Stimulated activated CD8-positive, alpha-beta memory T cell treated with anti-CD3 and anti-CD28 coated beads, Interleukin-7, amount 100 ng/mL, for 4 hours (primary cell): Measurements from ENCODE around the gene LTC4S.
A peak's percentile ranks its signal among the peaks of the same experiment; 100 is the strongest.
"Not testable (repeated sequence)": the region's sequence is repeated elsewhere in the genome, so short reads cannot be mapped to it uniquely, and the experiment has no call there.

ENCODE experiments used
- DNase-seq, 2 donors: peaks; one replicate each; pipeline ENCODE4 v3.0.0-alpha.2; 2020; ENCODE audit warnings: low read depth in 2 of 2

The LTC4S gene, protein sequence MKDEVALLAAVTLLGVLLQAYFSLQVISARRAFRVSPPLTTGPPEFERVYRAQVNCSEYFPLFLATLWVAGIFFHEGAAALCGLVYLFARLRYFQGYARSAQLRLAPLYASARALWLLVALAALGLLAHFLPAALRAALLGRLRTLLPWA

DNA sequence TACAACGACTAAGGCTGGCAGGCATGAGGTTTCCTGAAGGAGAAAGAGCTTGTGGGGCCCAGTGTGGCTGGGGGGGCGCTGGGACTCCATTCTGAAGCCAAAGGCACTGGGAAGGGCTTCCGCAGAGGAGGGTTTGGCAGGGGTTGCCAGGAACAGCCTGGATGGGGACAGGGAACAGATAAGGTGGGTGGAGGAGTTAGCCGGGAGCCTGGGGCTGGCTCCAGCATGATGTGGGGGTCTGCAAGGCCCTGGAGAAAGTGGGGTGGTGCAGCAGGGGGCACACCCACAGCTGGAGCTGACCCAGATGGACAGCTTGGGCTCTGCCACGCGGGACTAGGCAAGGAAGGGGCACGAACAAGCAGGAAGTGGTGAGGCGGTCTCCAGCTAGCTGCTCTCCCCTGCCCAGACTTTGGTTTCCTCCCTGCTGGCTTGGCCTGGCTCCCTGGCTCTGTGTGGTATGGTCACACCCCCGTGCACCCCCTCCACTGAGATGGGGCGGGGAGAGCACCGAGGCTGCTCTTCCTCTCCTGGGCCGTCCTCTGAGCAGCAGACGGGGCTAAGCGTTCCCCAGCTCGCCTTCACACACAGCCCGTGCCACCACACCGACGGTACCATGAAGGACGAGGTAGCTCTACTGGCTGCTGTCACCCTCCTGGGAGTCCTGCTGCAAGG is at the start of gene LTC4S:
LTC4S (plus strand) TSS at position 519 of the 672 bp plus-strand sequence; CDS start at position 614, 95 bp downstream.
- peak in 1 of 2 donors; percentile 31 for DNase-seq

DNA sequence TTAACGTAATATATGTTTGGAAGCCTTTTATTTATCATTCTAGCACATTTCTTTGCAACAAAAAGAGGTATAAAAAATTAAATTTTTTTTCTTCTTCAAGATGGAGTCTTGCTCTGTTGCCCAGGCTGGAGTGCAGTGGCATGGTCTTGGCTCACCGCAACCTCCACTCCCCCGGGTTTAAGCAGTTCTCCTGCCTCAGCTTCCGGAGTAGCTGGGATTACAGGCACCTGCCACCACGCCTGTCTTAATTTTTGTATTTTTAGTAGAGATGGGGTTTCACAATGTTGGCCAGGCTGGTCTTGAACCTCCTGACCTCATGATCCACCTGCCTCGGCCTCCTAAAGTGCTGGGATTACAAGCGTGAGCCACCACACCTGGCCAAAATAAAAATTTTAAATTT is 49.7 kb upstream of the LTC4S start:
- DNase-seq, result not testable (repeated sequence)

DNA sequence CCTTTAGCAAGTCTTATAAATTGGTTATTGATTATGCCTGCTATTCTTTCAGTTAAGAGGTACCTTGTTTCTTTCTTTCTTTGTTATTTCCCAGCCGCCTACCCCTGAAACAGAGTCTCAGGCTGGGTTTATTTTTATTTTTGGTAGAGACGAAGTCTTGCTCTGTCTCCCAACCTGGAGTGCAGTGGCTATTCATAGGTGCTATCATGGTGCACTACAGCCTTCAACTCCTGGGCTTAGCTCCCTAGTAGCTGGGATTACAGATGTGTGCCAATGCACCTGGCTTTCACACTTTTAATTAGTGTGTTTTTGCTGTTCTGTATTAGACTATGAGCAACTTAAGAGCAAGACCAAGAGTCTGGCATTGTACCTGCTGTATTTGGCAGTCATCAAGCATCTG is 46.9 kb upstream of the LTC4S start:
- no peak for DNase-seq

DNA sequence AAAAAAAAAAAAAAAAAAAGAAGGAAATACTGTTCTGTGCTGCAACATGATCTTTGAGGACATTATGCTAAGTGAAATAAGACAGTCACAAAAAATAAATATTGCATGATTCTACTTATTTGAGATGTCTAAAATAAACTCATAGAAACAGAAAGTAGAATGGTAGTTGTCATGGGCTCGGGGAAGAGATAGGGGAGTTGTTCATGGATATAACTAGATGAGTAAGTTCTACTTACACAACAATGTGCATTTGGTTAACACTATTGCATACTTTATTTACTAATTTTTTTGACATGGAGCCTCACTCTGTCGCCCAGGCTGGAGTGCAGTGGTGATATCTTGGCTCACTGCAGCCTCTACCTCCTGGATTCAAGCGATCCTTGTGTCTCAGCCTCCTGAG is 46.0 kb upstream of the LTC4S start:
- DNase-seq, result no peak

DNA sequence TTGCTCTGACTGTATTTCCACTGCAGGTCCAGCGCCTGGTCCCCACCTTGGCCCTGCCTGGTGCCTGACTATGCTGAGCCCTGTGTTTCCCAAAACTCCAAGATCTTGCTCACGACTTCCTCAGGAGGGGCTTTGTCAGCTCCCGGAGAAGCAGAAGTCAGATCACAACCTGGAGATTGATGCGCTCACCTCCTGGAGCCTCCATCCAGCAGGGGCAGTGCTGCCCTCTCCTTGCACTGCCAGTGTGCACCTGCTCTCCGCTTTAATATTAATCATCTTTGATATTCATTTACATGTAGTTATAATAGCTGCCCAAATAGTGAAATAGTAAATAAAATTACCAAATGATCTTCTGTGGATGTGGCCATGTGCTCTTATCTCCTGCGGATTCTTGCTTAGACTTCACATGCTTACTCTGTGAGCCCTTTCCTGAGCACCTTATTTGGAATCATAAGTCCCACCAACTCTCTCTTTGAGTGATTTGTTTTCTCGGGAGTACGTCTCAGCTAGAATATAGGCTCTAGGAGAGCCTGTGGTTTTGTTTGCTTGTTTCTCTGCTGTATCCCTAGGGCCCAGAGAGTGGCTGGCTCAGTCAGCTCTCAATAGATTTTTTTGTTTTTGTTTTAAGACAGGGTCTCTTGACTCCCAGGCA is 43.8 kb upstream of the LTC4S start:
- no peak for DNase-seq

DNA sequence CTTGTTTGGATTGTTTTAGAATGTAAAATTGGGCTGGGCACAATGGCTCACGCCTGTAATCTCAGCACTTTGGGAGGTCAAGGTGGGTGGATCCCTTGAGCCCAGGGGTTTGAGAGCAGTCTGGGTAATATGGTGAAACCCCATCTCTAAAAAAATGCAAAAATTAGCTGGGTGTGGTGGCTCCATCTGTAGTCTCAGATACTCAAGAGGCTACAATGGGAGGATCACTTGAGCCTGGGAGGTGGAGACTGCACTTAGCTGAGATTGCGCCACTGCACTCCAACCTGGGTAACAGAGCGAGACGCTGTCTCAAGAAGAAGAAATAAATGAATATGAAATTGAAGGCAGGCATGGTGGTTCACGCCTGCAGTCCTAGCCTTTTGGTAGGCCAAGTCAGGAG is 39.8 kb upstream of the LTC4S start:
- DNase-seq, result no peak

DNA sequence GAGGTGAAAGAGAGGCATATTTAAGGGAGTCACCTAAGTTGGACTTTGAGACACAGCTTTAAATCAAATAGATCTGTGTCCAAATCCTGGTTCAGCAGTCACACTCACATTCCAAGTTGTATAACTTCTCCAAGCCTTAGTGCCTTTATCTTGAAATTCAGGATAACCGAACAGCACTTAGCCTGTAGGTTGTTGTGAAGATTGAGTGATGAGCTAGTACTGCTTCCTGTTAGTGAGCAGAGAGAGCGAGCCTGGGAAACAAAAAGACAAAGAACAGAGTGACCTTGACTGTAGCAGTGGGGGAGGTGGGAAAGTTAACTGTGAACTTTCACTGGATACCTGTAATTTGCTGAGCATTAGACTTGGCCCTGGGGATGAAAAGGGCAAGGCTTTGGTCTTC is 38.8 kb upstream of the LTC4S start:
- no peak for DNase-seq

DNA sequence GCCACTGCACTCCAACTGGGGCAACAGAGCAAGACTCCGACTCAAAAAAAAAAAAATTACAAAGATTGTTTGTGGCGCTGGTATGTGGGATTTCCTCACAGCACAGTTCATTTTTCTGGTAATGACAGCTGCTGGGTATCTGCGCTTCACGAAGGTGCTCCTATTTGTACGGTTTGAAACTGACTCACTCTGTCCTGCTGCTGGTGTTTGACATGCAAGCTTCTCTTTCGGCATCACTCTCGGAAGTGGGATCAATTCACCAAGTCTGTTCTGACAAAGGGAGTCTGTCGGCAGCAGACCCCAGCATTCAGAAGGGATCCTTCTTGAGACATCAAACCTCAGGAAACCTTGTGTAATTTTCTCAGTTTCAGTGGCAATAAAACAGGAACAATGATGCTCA is 34.8 kb upstream of the LTC4S start:
- DNase-seq, result no peak

DNA sequence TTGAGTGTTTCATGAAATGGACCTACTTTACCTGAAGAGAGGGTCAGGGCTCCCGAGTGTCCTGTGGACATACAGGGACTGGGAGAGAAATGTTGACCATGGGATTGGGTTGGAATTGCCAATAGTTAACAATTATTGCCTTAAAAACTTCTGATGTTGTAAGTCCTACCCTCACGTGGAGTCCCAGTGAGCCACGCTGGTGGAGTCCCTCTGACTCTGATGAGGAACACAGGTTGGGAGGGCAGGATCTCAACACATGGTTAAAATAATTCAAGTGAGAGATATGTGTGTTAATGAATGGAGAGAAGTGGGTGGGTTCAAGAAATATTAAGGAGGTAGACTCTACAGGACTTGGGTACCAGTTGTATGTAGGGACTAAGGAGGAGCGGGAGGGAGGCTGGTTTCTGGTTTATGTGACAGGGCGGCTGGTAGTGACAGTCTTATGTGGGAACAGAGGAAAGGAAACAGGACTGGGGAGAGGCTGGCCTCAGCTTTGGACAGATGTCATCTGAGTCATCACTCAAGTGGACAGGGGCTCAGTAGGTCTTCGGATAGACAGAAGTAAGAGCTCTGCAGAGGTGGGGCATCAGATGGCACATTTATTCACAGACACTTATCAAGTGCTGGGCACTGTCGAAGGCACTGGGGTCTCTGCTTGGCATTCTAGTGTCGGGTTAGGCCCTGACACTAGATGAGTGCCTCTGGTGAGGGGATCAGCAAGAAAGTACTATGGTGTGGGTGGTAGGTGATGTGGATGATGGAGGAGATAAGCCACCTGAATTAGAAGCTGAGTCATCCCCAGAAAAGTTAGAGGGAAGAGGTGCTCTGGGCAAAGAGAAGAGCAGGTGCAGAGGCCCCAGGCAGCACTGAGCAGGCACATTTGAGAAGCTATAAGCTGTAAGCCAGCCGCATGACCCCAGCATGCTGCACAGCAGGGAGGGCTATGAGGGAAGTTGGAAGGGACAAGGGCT is 33.9 kb upstream of the LTC4S start:
- peak in 1 of 2 donors; percentile 16 for DNase-seq

DNA sequence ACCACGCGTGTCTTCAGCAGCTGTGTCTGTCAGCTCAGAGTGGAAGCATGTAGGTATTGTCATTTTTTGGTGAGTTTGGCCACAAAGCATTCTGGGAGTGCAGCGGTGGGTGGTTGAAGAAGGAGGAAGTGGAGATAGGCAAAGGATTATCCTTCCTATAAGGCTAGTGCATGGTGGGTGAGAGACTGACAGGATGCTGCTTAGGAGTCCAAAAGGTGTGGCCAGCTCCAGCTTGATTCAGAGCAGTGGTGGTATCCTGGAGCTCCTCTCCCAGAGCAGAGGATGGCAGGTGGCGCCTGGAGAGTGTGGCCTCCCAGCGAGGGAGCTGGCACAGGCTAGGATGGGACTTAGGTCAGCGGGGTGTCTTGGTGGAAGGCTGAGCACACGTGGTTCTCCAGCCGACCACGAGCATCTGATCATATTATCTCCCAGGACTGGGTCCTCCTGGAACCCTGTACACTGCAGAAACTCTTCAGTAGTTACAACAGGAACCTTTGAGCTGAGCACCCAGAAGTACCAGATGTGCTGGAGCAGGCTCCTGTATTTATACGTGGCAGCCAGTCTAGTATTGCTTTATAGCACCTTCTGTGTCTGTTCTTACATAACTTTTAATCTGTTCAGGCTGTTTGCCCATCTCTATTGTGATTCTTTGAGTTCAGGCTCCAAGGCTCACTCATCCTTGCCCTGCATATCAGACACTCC is 31.6 kb upstream of the LTC4S start:
- DNase-seq, result no peak

DNA sequence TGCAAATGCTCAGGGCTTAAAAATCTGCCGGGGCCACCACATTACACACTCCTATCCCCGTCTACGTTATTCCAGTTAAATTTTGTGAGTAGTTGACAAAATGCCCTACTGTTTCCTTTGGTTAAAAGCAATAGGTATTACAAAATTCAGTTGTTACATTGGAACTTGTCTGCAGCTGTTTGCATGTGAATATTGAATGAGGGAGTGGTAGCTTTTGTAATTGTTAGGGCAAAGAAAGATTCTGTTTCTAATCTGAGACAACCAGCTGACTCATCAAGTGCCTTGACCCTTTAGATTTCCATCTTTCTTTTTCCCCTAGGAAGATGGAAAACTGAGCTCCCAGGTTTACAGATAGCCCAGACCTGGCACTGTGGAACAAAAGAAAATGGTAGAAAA is 31.0 kb upstream of the LTC4S start:
- no peak for DNase-seq

DNA sequence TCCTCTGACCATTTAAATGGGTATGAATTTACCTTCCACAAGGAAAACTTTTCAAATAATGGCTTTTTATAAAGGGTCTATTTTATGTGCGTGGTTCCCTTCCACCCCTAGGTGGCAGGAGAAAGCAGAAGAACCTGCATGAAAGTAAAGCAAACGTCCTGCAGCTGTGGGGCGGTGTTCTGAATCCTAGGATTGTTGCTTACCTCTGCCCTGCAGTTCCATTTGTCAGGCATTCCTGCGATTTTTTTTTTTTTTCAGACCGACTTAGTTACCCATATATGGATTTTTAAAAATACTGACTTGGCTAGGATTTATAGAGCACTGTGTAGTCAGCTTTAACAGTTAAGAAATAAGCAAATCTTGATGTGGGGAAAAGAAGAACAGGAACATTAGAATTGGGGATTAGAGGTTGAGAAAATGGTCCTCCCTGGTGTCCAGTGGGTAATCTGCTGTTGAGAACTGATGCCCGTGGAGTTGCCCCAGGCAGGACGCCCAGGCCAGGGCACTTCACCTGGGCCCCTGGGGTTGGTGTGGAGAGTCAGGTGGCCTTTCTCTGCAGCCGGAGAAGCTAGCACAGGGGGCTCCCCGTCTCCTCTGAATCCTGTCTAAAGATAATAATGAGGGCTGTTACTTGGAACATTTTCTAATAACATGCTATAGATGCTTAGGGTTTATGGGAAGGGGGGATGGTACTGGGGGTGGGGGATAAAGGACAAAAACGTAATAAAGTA is 30.4 kb upstream of the LTC4S start:
- DNase-seq, result peak; percentile 17 to 21

DNA sequence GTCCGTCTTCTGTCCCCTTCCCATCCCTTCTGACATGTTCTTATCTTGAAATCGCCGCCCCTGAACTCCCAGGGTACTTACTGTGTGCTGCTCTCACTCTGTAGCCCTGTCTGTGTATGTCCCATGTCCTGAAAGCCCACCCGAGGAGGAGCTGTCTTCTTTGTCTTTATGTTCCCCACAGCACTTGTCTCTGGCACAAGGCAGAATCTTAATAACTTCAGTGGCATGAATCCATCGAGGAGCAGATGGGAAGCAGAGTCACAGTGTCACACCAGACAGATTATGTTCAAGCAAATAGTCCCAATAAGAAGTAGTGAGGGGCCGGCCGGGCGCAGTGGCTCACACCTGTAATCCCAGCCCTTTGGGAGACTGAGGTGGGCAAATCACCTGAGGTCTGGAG is 29.7 kb upstream of the LTC4S start:
- DNase-seq, result no peak

DNA sequence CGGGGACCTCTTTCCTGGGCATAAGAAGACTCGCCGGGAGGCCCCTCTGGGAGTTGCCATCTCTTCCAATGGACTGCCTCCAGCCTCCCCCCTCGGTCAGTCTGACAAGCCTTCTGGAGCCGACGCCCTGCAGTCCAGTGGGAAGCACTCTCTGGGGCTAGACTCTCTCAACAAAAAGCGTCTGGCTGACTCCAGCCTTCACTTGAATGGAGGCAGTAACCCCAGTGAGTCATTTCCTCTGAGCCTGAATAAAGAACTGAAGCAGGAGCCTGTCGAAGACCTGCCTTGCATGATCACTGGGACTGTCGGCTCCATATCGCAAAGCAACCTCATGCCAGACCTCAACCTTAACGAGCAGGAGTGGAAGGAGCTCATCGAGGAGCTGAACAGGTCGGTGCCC is 28.4 kb upstream of the LTC4S start:
- DNase-seq, result no peak

DNA sequence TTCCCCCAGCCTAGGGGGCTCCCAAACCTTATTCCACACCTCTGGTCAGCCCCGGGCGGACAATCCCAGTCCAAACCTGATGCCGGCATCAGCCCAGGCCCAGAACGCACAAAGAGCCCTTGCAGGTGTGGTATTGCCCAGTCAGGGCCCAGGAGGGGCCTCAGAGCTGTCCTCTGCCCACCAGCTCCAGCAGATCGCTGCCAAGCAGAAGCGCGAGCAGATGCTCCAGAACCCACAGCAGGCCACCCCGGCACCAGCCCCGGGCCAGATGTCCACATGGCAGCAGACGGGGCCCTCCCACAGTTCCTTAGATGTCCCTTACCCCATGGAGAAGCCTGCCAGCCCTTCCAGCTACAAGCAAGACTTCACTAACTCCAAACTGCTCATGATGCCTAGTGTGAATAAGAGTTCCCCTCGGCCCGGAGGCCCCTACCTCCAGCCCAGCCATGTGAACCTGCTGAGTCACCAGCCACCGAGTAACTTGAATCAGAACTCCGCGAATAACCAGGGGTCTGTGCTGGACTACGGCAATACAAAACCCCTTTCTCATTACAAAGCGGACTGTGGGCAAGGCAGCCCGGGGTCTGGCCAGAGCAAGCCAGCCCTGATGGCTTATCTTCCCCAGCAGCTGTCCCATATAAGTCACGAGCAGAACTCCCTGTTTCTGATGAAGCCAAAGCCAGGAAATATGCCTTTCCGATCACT is 27.6 kb upstream of the LTC4S start:
- DNase-seq, result no peak

DNA sequence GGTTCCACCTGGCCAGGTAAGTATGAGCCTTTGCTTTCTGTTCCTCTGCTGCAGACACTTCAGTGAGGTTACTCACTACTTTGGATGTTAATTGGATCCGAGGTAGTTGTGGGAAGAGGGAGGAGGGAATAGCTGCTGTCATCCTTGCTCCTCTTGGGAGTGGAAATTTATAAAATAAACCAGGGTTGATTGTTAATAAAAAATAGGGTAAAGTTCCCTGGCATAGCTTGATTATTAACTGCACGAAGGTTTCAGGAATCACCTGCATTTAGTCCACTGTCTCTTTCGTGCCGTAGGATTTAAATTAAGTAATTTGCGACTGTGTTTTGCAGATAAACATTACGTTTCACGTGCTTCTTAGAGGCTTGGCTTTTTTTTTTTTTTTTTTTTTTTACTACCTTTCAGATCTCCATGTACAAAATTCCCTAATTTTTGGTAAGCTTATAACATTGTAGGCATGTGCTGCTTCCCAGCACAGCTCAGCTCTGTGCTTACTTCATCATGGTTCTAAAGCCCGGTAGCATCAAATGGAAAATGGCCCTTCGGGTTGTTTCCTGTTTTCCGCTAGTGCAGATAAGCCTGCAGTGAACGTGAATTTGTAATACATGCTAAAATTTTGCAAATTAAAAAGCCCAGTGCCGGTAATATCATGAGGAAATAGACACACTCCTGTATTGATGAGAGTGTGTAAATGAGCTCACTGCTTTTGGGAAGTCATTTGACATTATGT is 26.9 kb upstream of the LTC4S start:
- no peak for DNase-seq

DNA sequence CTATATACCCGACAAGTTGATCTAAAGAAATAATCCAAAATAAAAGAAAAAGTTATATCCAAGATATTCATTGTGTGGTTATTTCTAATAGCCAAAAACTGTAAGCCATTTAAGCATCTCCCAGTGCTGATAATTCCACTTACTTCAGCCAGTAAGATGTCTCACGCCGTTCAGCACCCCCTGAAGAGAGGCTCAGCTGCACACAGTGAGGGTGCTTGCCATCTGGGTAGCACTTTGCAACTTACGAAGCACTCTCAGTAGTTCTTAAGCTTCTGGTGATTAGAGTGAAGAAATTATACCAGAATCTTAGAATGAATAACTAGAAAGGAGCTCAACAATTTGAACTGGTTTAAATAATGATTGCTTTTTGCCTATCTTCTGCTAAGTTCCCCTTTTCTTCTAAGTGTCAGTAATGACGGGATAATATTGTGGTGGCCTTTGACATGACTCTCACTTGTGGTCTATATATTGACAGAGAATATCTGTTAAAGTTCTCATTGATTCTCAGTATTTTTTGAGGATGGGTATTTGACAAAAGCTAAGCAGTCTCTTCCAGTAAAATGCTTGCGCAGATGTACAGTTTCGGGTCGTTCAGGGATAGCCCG is 26.2 kb upstream of the LTC4S start:
- DNase-seq, result no peak

DNA sequence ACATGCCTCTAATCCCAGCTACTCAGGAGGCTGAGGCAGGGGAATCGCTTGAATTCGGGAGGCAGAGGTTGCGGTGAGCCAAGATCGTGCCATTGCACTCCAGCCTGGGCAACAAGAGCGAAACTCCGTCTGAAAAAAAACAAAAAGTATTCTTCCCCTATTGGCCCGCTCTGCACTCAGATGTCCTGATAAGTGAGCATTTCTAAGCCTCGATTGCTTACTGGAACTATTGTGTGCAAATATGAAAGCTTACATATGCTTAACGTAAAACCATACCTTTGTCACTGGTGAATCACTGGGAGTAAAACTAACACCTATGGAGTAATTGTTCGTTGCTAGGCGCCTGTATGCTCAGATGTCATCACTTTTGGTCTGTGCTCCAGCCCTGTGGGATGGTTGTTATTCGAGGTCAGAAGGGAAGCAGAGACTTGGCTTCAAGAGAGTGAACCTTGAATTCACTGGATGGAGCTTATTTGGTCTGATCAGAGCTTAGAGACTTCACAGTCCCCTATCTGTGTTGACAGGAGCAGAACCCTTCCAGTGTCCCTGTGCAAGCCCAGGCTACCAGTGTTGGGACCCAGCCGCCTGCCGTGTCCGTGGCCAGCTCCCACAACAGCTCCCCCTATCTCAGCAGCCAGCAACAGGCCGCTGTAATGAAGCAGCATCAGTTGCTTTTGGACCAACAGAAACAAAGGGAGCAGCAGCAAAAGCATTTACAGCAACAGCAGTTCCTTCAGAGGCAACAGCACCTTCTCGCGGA is 25.3 kb upstream of the LTC4S start:
- no peak for DNase-seq
